Measurements from ENCODE around the gene PPM1N. TPM values are rescaled to one million over a fixed set of nuclear protein-coding genes. Genes with fewer than 3 reads are reported as not detected.
A peak's percentile ranks its signal among the peaks of the same experiment; 100 is the strongest.

Gene PPM1N
- polyA plus RNA-seq, 3 donors = 1.3 to 4.3 (median 2.7) TPM

DNA sequence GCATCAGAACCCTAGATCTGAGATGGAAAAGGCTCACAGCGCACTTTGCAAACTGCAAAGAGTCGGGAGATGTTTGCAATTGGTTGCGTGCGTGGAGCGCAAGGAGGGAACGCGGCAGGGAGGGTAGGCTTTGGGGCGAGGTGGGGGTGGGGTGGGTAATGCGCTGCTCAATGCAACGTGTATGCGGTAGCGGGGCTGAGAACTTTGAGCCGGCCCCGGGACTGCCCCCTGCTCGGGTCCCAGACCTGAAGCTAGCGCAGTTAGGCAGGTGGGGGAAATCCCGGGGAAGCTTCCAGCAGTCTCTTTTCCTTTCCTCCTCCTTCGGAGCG lies 29.5 kb upstream of the PPM1N start:
- peaks cover 21 to 39% of the 10 kb centered on the region in 2 donors for H3K27me3 ChIP-seq (ENCODE audit: control insufficient read depth in 2 of 2, insufficient read depth in 2 of 2, low read length in 2 of 2)
- H3K27ac ChIP-seq (ENCODE audit: low read depth in 1 of 2, low read length in 2 of 2) = peak overlapping the region; percentile 88 to 96
- peaks cover 59% of the 10 kb centered on the region for H4K20me1 ChIP-seq (ENCODE audit: insufficient read depth, low read length)
- H3K4me3 ChIP-seq (replicated peaks in 1 of 3; ENCODE audit: low read depth in 2 of 3, low read length in 3 of 3) = peak overlapping the region; percentile 84 to 98 (median 87)
- H3K4me2 ChIP-seq (replicated peaks; ENCODE audit: extremely low read depth, low read length, poor library complexity, severe bottlenecking) = peak overlapping the region; percentile 81
- H3K36me3 ChIP-seq (replicated peaks in 1 of 2; ENCODE audit: control insufficient read depth in 1 of 2, insufficient read depth in 2 of 2, low read length in 2 of 2) = peaks cover 0 to 9% of the 10 kb centered on the region in 2 donors
- Mint-ChIP-seq H3K4me3 (peak overlapping the region; percentile 99), H3K36me3 (peaks cover 38 to 44% of the 10 kb centered on the region in 2 donors), H3K27ac (peak overlapping the region; percentile 90 to 97 (median 96)), H3K4me1 (peaks cover 45% of the 10 kb centered on the region), H3K9me3 (peaks cover 10 to 58% (median 34%) of the 10 kb centered on the region in 7 donors), H3K27me3 (ENCODE audit: low read depth in 3 of 3) (peaks cover 49 to 72% (median 70%) of the 10 kb centered on the region in 3 donors)
- H3K9me3 ChIP-seq (replicated peaks in 1 of 2; ENCODE audit: control insufficient read depth in 1 of 2, insufficient read depth in 1 of 2, low read length in 2 of 2) = peaks cover 0 to 12% of the 10 kb centered on the region in 2 donors
- DNase-seq = no peak
- no peaks in the 10 kb centered on the region for H3K79me2 ChIP-seq (ENCODE audit: insufficient read depth, low read length)
- 0% methylated on average over 14 of the region's 19 CpGs for WGBS (ENCODE audit: insufficient coverage)
- TF ChIP-seq, protein P1, sequence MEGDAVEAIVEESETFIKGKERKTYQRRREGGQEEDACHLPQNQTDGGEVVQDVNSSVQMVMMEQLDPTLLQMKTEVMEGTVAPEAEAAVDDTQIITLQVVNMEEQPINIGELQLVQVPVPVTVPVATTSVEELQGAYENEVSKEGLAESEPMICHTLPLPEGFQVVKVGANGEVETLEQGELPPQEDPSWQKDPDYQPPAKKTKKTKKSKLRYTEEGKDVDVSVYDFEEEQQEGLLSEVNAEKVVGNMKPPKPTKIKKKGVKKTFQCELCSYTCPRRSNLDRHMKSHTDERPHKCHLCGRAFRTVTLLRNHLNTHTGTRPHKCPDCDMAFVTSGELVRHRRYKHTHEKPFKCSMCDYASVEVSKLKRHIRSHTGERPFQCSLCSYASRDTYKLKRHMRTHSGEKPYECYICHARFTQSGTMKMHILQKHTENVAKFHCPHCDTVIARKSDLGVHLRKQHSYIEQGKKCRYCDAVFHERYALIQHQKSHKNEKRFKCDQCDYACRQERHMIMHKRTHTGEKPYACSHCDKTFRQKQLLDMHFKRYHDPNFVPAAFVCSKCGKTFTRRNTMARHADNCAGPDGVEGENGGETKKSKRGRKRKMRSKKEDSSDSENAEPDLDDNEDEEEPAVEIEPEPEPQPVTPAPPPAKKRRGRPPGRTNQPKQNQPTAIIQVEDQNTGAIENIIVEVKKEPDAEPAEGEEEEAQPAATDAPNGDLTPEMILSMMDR (IDR thresholded peaks at IDR 0.05) = no peak
- H3K4me1 ChIP-seq (ENCODE audit: control insufficient read depth in 1 of 2, insufficient read depth in 2 of 2, low read length in 2 of 2) = peaks cover 34 to 39% of the 10 kb centered on the region in 2 donors
- peak overlapping the region; percentile 96 for H3K9ac ChIP-seq (ENCODE audit: insufficient read depth, low read length, poor library complexity, severe bottlenecking)
- intact Hi-C loops (cut with micrococcal nuclease) = no loop called here
- H2AFZ ChIP-seq (ENCODE audit: insufficient read depth, low read depth, low read length, poor library complexity, severe bottlenecking) = no peak overlapping the region

DNA sequence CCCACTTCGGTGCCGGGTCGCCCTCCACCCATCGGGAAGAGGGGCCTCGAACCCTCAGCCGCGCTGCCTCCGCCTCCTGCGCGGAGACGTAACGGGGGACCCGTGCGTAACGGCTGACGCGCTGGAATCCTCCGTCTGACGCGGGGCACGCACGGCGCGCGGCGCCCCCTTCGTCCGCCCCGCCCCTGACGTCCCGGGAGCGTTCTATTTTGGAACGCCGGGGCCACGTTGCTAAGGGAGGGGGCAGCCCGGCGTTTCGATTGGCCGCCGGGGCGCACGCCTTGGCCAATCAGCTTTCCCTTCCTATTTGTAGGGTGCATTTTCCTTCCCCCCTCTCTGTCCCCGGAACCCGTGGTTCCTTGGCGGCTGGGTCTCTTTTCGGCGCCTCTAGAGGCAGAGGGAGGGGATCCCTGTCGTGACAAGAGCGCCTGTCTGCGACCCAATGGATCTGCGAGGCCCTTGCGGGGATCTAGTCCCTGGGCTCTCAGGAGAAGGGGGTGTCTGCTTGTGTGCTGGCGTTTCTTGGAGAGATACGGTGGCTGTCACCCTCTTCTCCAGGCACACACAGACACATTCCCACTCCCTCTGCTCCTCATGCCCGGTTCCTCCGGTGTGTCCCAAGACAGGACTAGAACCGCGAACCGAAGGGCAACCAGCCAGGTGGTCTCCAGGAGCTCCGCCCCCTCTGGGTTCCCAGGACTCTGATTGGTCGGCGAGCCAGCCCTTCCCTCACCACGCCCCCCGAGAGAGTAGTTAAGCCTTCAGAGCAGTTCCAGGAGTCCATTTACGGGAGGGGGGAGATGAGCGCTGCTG lies 28.9 kb upstream of the PPM1N start:
- Histone ChIP-seq H4K20me1 (ENCODE audit: insufficient read depth, low read length) (peaks cover 65% of the 10 kb centered on the region), H2AFZ (ENCODE audit: insufficient read depth, low read depth, low read length, poor library complexity, severe bottlenecking) (no peak overlapping the region), H3K4me3 (replicated peaks in 1 of 3; ENCODE audit: low read depth in 2 of 3, low read length in 3 of 3) (peak overlapping the region; percentile 84 to 98 (median 87)), H3K27ac (ENCODE audit: low read depth in 1 of 2, low read length in 2 of 2) (peak overlapping the region; percentile 88 to 96), H3K79me2 (ENCODE audit: insufficient read depth, low read length) (no peaks in the 10 kb centered on the region), H3K27me3 (ENCODE audit: control insufficient read depth in 2 of 2, insufficient read depth in 2 of 2, low read length in 2 of 2) (peaks cover 21 to 44% of the 10 kb centered on the region in 2 donors), H3K4me1 (ENCODE audit: control insufficient read depth in 1 of 2, insufficient read depth in 2 of 2, low read length in 2 of 2) (peaks cover 34 to 39% of the 10 kb centered on the region in 2 donors), H3K9ac (ENCODE audit: insufficient read depth, low read length, poor library complexity, severe bottlenecking) (peak overlapping the region; percentile 96), H3K36me3 (replicated peaks in 1 of 2; ENCODE audit: control insufficient read depth in 1 of 2, insufficient read depth in 2 of 2, low read length in 2 of 2) (peaks cover 0 to 9% of the 10 kb centered on the region in 2 donors), H3K9me3 (replicated peaks in 1 of 2; ENCODE audit: control insufficient read depth in 1 of 2, insufficient read depth in 1 of 2, low read length in 2 of 2) (peaks cover 0 to 12% of the 10 kb centered on the region in 2 donors), H3K4me2 (replicated peaks; ENCODE audit: extremely low read depth, low read length, poor library complexity, severe bottlenecking) (peak overlapping the region; percentile 81)
- Mint-ChIP-seq H3K27ac (peak overlapping the region; percentile 72 to 97 (median 96)), H3K9me3 (peaks cover 10 to 59% (median 35%) of the 10 kb centered on the region in 7 donors), H3K27me3 (ENCODE audit: low read depth in 3 of 3) (peaks cover 54 to 78% (median 75%) of the 10 kb centered on the region in 3 donors), H3K4me1 (peaks cover 44% of the 10 kb centered on the region), H3K36me3 (peaks cover 40 to 49% of the 10 kb centered on the region in 2 donors), H3K4me3 (peak overlapping the region; percentile 99)
- 0% methylated on average over 49 of the region's 66 CpGs for WGBS (ENCODE audit: insufficient coverage)
- TF ChIP-seq, protein P1 (IDR thresholded peaks at IDR 0.05) = no peak
- intact Hi-C loops (cut with micrococcal nuclease) = no loop called here
- DNase-seq = peak; percentile 82 to 88 (median 85)

Data from CD14-positive monocyte (primary cell).